Peyer's patch (tissue), 4 donors: Measurements from ENCODE around the gene MEGF8. TPM values are rescaled to one million over a fixed set of nuclear protein-coding genes. Genes with fewer than 3 reads are reported as not detected.
A peak's percentile ranks its signal among the peaks of the same experiment; 100 is the strongest.

ENCODE experiments used
- DNase-seq, 3 donors: peaks; one replicate each; pipeline ENCODE4 v3.0.0-alpha.2; 2017 to 2019
- H3K27ac ChIP-seq, 4 donors: fragments of 200-600 bp; sonication (generic); one replicate each; pipeline ENCODE4 v1.5.1; 2016 to 2019
- H3K27me3 ChIP-seq, 2 donors: fragments of 200-600 bp; sonication (generic); one replicate each; pipeline ENCODE4 v1.5.1; 2019
- H3K36me3 ChIP-seq, 3 donors: fragments of 200-600 bp; sonication (generic); one replicate each; pipeline ENCODE4 v1.5.1; 2016 to 2019
- H3K4me1 ChIP-seq, 4 donors: fragments of 200-600 bp; sonication (generic); one replicate each; pipeline ENCODE4 v1.5.1; 2016 to 2019
- H3K4me3 ChIP-seq, 4 donors: fragments of 200-600 bp; sonication (generic); 1 replicate in 3 of 4; 2 replicates in 1 of 4; pipeline ENCODE4 v1.5.1; 2016 to 2019; ENCODE audit warnings: mild to moderate bottlenecking in 1 of 4
- H3K9me3 ChIP-seq, 4 donors: fragments of 200-600 bp; sonication (generic); one replicate each; pipeline ENCODE4 v1.5.1; 2016 to 2019; ENCODE audit warnings: mild to moderate bottlenecking in 1 of 4
- CTCF ChIP-seq, 6 experiments: fragments of 450-650 bp in 4 of 6; fragments of 200-600 bp in 2 of 6; sonication (generic) in 1 of 6; IDR thresholded peaks; one replicate each; pipeline ENCODE4 v1.5.1; 2017 to 2019; ENCODE audit warnings: antibody characterized with exemption in 6 of 6, mild to moderate bottlenecking in 3 of 6, moderate library complexity in 1 of 6
- POLR2A ChIP-seq, 2 donors: fragments of 450-650 bp; IDR thresholded peaks; one replicate each; pipeline ENCODE4 v1.5.1; 2017; ENCODE audit warnings: antibody characterized with exemption in 2 of 2, mild to moderate bottlenecking in 2 of 2, moderate library complexity in 2 of 2
- total RNA-seq, 4 donors: library from RNA; depleted of rRNA; stranded (reverse); fragments of >200 nt; gene quantifications; one replicate each; pipeline ENCODE4 v1.1.0, GENCODE V29; 2016

The MEGF8 gene
- total RNA-seq, 4 donors from 2014 or later: 12.3 to 30.8 (median 22.3) TPM

DNA sequence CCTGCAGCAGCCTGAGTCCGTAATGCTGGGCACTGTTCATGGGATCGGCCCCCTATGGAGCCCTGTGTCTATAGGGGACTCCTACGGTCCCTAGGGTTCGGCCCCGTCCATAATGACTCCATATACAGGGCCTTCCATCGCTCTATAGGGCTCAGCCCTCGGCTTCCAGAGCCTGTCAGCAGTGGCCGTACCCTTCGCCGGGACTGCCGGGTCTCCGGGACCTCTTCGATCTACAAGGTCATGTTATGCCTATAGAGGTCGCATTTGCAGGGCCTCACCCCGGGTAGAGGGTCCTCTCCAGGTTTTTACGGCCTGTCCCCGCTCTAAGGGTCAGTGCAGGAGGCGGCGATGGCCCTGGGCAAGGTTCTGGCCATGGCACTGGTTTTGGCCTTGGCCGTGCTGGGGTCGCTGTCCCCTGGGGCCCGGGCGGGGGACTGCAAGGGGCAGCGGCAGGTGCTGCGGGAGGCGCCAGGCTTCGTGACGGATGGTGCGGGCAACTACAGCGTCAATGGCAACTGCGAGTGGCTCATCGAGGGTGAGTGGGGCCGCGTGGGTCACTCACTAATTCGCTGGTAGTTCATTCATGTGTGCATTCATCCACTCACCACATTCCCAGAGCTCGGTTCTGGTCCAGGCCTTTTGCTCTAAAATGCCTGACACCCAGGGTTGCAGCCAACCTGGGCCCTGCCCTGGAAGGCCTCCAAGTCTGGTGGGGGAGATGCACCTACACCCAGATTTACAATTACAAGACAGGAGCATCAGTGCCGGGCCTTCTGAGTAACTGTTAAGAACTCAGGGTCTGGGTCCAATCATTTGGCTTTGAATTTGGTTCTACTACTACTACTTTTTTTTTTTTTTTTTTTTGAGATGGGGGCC, 699 bp downstream of the MEGF8 start:
- peak in 2 of 3 donors; percentile 19 to 61 for DNase-seq
- peak overlapping the region; percentile 72 to 93 (median 83) for H3K4me3 ChIP-seq
- H3K36me3 ChIP-seq: no peaks in the 10 kb centered on the region
- peak overlapping the region; percentile 61 to 84 (median 72) for H3K27ac ChIP-seq
- TF ChIP-seq POLR2A (IDR thresholded peaks at IDR 0.05): no peak
- TF ChIP-seq CTCF (IDR thresholded peaks at IDR 0.05): peak in 3 of 6 experiments; percentile 23 to 35 (median 30)
- no peaks in the 10 kb centered on the region for H3K9me3 ChIP-seq
- peaks cover 0 to 18% of the 10 kb centered on the region in 2 donors for H3K27me3 ChIP-seq
- H3K4me1 ChIP-seq: peaks cover 0 to 22% (median 12%) of the 10 kb centered on the region in 4 donors

DNA sequence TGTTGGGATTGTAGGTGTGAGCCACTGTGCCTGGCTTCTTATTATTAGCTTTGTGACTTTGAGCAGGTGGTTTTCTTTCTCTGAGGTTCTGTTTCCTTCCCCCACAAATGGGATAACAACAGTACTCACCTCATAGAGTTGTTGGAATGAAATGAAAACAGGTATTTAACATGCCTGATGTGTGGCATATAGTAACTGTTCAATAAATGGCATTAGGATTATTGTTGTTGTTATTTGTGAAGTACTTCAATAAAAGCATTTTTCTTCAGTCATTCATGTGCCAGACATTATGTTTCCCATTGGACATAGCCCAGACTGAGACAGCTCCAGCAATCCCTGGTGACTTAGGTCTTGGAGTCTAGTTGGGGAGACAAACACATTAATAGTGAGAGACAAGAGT, 1.5 kb downstream of the MEGF8 start:
- TF ChIP-seq POLR2A (IDR thresholded peaks at IDR 0.05) (no peak), CTCF (IDR thresholded peaks at IDR 0.05) (no peak)
- Histone ChIP-seq H3K36me3 (no peaks in the 10 kb centered on the region), H3K27me3 (peaks cover 0 to 18% of the 10 kb centered on the region in 2 donors), H3K4me3 (no peak overlapping the region), H3K27ac (no peak overlapping the region), H3K4me1 (peaks cover 0 to 22% (median 12%) of the 10 kb centered on the region in 4 donors), H3K9me3 (no peaks in the 10 kb centered on the region)
- DNase-seq: no peak

- no peak overlapping the region for H3K4me3 ChIP-seq
- no peaks in the 10 kb centered on the region for H3K36me3 ChIP-seq
- H3K27ac ChIP-seq: no peak overlapping the region
- no peaks in the 10 kb centered on the region for H3K9me3 ChIP-seq
- peaks cover 0 to 18% of the 10 kb centered on the region in 2 donors for H3K27me3 ChIP-seq
- H3K4me1 ChIP-seq: peaks cover 0 to 22% (median 12%) of the 10 kb centered on the region in 4 donors
- DNase-seq: no peak
- TF ChIP-seq CTCF (IDR thresholded peaks at IDR 0.05): no peak
- no peak for TF ChIP-seq POLR2A (IDR thresholded peaks at IDR 0.05)
Observed at GRCh38 chr19:42327381-42327780, 1.9 kb downstream of the MEGF8 start.

- no peak overlapping the region for H3K4me3 ChIP-seq
- no peaks in the 10 kb centered on the region for H3K9me3 ChIP-seq
- TF ChIP-seq CTCF (IDR thresholded peaks at IDR 0.05): no peak
- no peak for TF ChIP-seq POLR2A (IDR thresholded peaks at IDR 0.05)
- no peak overlapping the region for H3K27ac ChIP-seq
- peaks cover 0 to 22% (median 12%) of the 10 kb centered on the region in 4 donors for H3K4me1 ChIP-seq
- H3K36me3 ChIP-seq: no peaks in the 10 kb centered on the region
- peaks cover 0 to 16% of the 10 kb centered on the region in 2 donors for H3K27me3 ChIP-seq
- no peak for DNase-seq
Observed at GRCh38 chr19:42328106-42328505, 2.7 kb downstream of the MEGF8 start.

DNA sequence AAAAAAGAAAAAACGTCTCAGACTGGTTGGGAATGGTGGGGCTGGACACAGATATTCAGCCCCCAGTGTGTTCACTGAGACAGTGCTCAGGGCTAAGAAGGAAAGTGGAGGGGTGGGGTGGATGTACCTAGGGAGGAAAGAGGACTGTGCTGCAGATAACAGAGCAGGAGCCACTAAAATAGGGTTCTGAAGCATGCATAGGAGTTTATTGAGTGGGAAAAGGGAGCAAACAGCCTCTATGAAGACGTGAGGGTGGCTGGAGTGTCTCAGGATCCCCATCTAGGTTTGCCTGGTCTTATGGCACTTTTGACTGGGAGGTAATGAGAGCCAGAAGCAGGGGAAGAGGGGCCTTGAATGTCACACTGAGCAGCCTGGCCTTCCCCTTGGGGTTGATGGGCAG, 3.4 kb downstream of the MEGF8 start:
- DNase-seq: no peak
- Histone ChIP-seq H3K4me1 (peaks cover 0 to 18% (median 10%) of the 10 kb centered on the region in 4 donors), H3K4me3 (no peak overlapping the region), H3K36me3 (no peaks in the 10 kb centered on the region), H3K27me3 (peaks cover 0 to 9% of the 10 kb centered on the region in 2 donors), H3K9me3 (no peaks in the 10 kb centered on the region), H3K27ac (no peak overlapping the region)
- TF ChIP-seq POLR2A (IDR thresholded peaks at IDR 0.05) (no peak), CTCF (IDR thresholded peaks at IDR 0.05) (no peak)
